Measurements from ENCODE around the gene RIMKLB. TPM values are rescaled to one million over a fixed set of nuclear protein-coding genes. Genes with fewer than 3 reads are reported as not detected.
A peak's percentile ranks its signal among the peaks of the same experiment; 100 is the strongest.
"Not testable (repeated sequence)": the region's sequence is repeated elsewhere in the genome, so short reads cannot be mapped to it uniquely, and the experiment has no call there.

Gene RIMKLB
- total RNA-seq, 1 experiment from 2014 or later = 87.7 TPM

GRCh38 chr12:8785499-8785898, 87.7 kb downstream of the RIMKLB start:
- peak overlapping the region; percentile 14 for H2AK5ac ChIP-seq (ENCODE audit: insufficient read length, low read length)
- H3K27me3 Mint-ChIP-seq (ENCODE audit: low read depth) = no peaks in the 10 kb centered on the region
- H3K56ac ChIP-seq (ENCODE audit: insufficient read length, low read depth, low read length) = no peak overlapping the region
- H4K8ac ChIP-seq (replicated peaks; ENCODE audit: insufficient read length, low read depth, low read length) = no peak overlapping the region
- WGBS (ENCODE audit: extremely low coverage, insufficient read length, low lambda C conversion rate) = no CpG with 5 or more reads among the region's 4 CpGs
- peaks cover 15 to 35% of the 10 kb centered on the region in 2 experiments for H3K9me3 Mint-ChIP-seq
- H3K18ac ChIP-seq (ENCODE audit: insufficient read length, low read depth, low read length) = no peak overlapping the region
- no peaks in the 10 kb centered on the region for H3K4me1 ChIP-seq (ENCODE audit: insufficient read depth, low read length)
- H4K20me1 ChIP-seq (ENCODE audit: control insufficient read depth, insufficient read depth, insufficient read length) = no peaks in the 10 kb centered on the region
- H2BK120ac ChIP-seq (ENCODE audit: low read depth, low read length, poor library complexity, severe bottlenecking) = no peak overlapping the region
- H4K91ac ChIP-seq (ENCODE audit: insufficient read length, low read depth, low read length) = no peak overlapping the region
- H3K79me1 ChIP-seq (ENCODE audit: insufficient read depth, low read depth, low read length, poor library complexity, severe bottlenecking) = no peaks in the 10 kb centered on the region
- H3K9me3 ChIP-seq (ENCODE audit: control insufficient read depth, low read depth, low read length) = no peaks in the 10 kb centered on the region
- no peaks in the 10 kb centered on the region for H3K27me3 ChIP-seq (ENCODE audit: insufficient read depth, low read length)
- H3K4me1 Mint-ChIP-seq = peaks cover 8 to 9% of the 10 kb centered on the region in 2 experiments
- no peak overlapping the region for H3K14ac ChIP-seq (ENCODE audit: insufficient read depth, low read length)
- H2BK5ac ChIP-seq (ENCODE audit: insufficient read length, low read length) = no peak overlapping the region
- no peak for DNase-seq
- no peak overlapping the region for H2BK15ac ChIP-seq (ENCODE audit: low read depth, low read length)
- no peaks in the 10 kb centered on the region for H3K23me2 ChIP-seq (ENCODE audit: insufficient read length, low read depth, low read length, poor library complexity, severe bottlenecking)
- no peak overlapping the region for H3K4me3 Mint-ChIP-seq
- peaks cover 48 to 58% (median 49%) of the 10 kb centered on the region in 3 experiments for H3K36me3 Mint-ChIP-seq (ENCODE audit: insufficient read depth in 1 of 3, low read depth in 3 of 3)
- no peak overlapping the region for H2AFZ ChIP-seq (ENCODE audit: low read length)
- H3K23ac ChIP-seq (ENCODE audit: insufficient read length, low read depth, low read length) = no peak overlapping the region
- H3K9ac ChIP-seq (ENCODE audit: extremely low read depth, insufficient read length, low read length) = no peak overlapping the region
- no peak overlapping the region for H3K27ac ChIP-seq (ENCODE audit: insufficient read length, low read depth, low read length)
- peak overlapping the region; percentile 42 for H4K5ac ChIP-seq (ENCODE audit: insufficient read length, low read depth, low read length)
- no peak overlapping the region for H3T11ph ChIP-seq (ENCODE audit: low read length)
- peaks cover 13% of the 10 kb centered on the region; the same call in 1 of the 2 replicates for H3K79me2 ChIP-seq (ENCODE audit: insufficient read depth, low read length)
- no peak overlapping the region for H3K27ac Mint-ChIP-seq
- TF ChIP-seq CTCF (conservative IDR thresholded peaks at IDR 0.05) = no peak
- H3K4ac ChIP-seq (ENCODE audit: low read depth, low read length) = no peak overlapping the region
- H2BK20ac ChIP-seq (ENCODE audit: low read depth, low read length, poor library complexity, severe bottlenecking) = no peak overlapping the region
- H3K4me2 ChIP-seq (ENCODE audit: insufficient read depth, insufficient read length, low read length) = no peak overlapping the region
- no peak overlapping the region for H2BK12ac ChIP-seq (ENCODE audit: insufficient read length, low read depth, low read length)

- no CpG with 5 or more reads among the region's 28 CpGs for WGBS (ENCODE audit: extremely low coverage, insufficient read length, low lambda C conversion rate)
These were observed 89.4 kb downstream of the RIMKLB start for GRCh38 chr12:8787206-8787605.

More at GRCh38 chr12:8787206-8787605, 89.4 kb downstream of the RIMKLB start:
- not testable (repeated sequence) for H3T11ph ChIP-seq (ENCODE audit: low read length); H3K27me3 ChIP-seq (ENCODE audit: insufficient read depth, low read length); H2BK120ac ChIP-seq (ENCODE audit: low read depth, low read length, poor library complexity, severe bottlenecking); H3K27ac Mint-ChIP-seq; H3K14ac ChIP-seq (ENCODE audit: insufficient read depth, low read length); H3K4me3 Mint-ChIP-seq; H3K18ac ChIP-seq (ENCODE audit: insufficient read length, low read depth, low read length); H3K79me1 ChIP-seq (ENCODE audit: insufficient read depth, low read depth, low read length, poor library complexity, severe bottlenecking); H2BK5ac ChIP-seq (ENCODE audit: insufficient read length, low read length); H2AFZ ChIP-seq (ENCODE audit: low read length); H2AK5ac ChIP-seq (ENCODE audit: insufficient read length, low read length); H3K4ac ChIP-seq (ENCODE audit: low read depth, low read length); H4K20me1 ChIP-seq (ENCODE audit: control insufficient read depth, insufficient read depth, insufficient read length); H3K23me2 ChIP-seq (ENCODE audit: insufficient read length, low read depth, low read length, poor library complexity, severe bottlenecking); H3K27ac ChIP-seq (ENCODE audit: insufficient read length, low read depth, low read length); H4K5ac ChIP-seq (ENCODE audit: insufficient read length, low read depth, low read length); H3K9ac ChIP-seq (ENCODE audit: extremely low read depth, insufficient read length, low read length); H3K56ac ChIP-seq (ENCODE audit: insufficient read length, low read depth, low read length); H3K4me1 ChIP-seq (ENCODE audit: insufficient read depth, low read length); H3K9me3 ChIP-seq (ENCODE audit: control insufficient read depth, low read depth, low read length); H3K4me2 ChIP-seq (ENCODE audit: insufficient read depth, insufficient read length, low read length); H3K27me3 Mint-ChIP-seq (ENCODE audit: low read depth); H3K23ac ChIP-seq (ENCODE audit: insufficient read length, low read depth, low read length); H2BK15ac ChIP-seq (ENCODE audit: low read depth, low read length); H2BK20ac ChIP-seq (ENCODE audit: low read depth, low read length, poor library complexity, severe bottlenecking); H2BK12ac ChIP-seq (ENCODE audit: insufficient read length, low read depth, low read length); H4K8ac ChIP-seq (replicated peaks; ENCODE audit: insufficient read length, low read depth, low read length)
- Mint-ChIP-seq H3K36me3 (ENCODE audit: insufficient read depth in 1 of 3, low read depth in 3 of 3) (peaks cover 60 to 64% (median 63%) of the 10 kb centered on the region in 3 experiments), H3K4me1 (peaks cover 17 to 19% of the 10 kb centered on the region in 2 experiments), H3K9me3 (peaks cover 32 to 52% of the 10 kb centered on the region in 2 experiments)
- DNase-seq = peak; percentile 24
- peak overlapping the region; percentile 85 for H4K91ac ChIP-seq (ENCODE audit: insufficient read length, low read depth, low read length)
- H3K79me2 ChIP-seq (ENCODE audit: insufficient read depth, low read length) = peaks cover 13% of the 10 kb centered on the region; the same call in 1 of the 2 replicates

Measured in H9 (cell line).